Breast epithelium (tissue), 3 donors: Measurements from ENCODE around the gene AFAP1.

Experiments
- POLR2AphosphoS5 ChIP-seq, 3 donors: sonication (generic); formaldehyde crosslinking; IDR thresholded peaks; one replicate each; pipeline ENCODE4 v1.6.1; 2017; ENCODE audit warnings: antibody characterized with exemption in 3 of 3
- TF ChIP-seq, protein P1 (sequence below), 3 donors: fragments of 450-650 bp; IDR thresholded peaks; one replicate each; pipeline ENCODE4 v1.5.1; 2016 to 2017; ENCODE audit warnings: antibody characterized with exemption in 3 of 3, mild to moderate bottlenecking in 3 of 3, moderate library complexity in 3 of 3

DNA sequence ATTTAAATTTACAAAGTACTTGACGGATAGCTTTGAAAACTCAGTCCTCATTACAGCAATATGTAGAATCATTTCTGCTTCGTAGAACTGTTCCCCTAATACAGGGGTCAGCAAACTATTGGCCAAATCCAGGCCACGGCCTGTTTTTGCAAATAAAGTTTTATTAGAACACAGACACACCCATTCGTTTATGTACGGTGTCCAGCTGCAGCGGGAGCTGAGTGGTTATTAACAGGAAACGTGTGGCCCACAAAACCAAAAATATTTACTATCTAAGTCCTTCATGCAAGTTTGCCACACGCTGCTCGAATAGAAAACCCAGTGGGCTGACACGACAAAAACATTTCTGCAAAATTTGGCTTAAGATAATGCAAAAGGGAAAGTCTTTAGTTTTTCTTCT is 146.5 kb downstream of the AFAP1 start:
- TF ChIP-seq, protein P1, sequence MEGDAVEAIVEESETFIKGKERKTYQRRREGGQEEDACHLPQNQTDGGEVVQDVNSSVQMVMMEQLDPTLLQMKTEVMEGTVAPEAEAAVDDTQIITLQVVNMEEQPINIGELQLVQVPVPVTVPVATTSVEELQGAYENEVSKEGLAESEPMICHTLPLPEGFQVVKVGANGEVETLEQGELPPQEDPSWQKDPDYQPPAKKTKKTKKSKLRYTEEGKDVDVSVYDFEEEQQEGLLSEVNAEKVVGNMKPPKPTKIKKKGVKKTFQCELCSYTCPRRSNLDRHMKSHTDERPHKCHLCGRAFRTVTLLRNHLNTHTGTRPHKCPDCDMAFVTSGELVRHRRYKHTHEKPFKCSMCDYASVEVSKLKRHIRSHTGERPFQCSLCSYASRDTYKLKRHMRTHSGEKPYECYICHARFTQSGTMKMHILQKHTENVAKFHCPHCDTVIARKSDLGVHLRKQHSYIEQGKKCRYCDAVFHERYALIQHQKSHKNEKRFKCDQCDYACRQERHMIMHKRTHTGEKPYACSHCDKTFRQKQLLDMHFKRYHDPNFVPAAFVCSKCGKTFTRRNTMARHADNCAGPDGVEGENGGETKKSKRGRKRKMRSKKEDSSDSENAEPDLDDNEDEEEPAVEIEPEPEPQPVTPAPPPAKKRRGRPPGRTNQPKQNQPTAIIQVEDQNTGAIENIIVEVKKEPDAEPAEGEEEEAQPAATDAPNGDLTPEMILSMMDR (IDR thresholded peaks at IDR 0.05), result no peak
- no peak for TF ChIP-seq POLR2AphosphoS5 (IDR thresholded peaks at IDR 0.05)
